ENCODE results near the gene MLC1.

The MLC1 gene

DNA sequence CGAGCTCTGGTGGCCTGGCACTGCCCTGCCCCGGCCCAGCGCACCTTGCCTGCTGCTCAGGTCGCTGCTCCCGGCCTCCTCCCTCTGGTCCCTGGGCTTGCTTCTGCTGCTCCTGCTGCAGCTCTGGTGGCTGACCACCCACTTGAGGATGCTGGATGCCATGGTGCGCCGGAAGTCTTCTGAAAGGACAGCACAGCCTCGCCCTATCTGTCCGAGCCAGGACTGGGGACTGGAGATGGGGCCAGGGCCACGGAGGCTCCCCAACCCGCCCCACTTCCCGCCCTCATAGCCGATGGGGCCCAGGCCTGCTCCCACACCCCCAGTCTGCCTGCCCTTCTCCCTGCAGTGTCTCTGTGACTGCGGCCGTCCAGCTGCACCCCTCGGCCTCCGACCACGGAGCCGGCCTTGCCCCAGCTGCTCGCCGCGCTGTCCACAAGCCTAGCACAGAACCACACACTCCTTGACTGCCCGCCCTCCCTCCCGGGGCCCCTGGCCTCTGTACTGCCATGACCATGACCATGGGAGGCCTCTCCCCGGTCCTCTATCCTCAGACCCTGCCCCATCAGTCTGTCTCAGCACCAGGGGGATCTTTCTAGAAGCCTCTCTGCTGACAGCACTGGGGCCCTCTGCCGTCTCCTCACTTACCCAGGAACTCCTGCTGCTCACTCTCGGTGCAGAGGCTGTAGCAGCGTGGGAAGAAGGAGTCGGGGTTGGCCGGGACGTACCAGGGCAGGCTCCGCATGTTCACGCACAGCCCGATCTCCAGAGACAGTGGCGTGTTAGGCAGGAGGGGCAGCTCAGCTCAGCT, 39.8 kb downstream of the MLC1 start:
- no peak overlapping the region for H3K4me3 ChIP-seq (ENCODE audit: low read depth, low read length)
- TF ChIP-seq, protein P1, sequence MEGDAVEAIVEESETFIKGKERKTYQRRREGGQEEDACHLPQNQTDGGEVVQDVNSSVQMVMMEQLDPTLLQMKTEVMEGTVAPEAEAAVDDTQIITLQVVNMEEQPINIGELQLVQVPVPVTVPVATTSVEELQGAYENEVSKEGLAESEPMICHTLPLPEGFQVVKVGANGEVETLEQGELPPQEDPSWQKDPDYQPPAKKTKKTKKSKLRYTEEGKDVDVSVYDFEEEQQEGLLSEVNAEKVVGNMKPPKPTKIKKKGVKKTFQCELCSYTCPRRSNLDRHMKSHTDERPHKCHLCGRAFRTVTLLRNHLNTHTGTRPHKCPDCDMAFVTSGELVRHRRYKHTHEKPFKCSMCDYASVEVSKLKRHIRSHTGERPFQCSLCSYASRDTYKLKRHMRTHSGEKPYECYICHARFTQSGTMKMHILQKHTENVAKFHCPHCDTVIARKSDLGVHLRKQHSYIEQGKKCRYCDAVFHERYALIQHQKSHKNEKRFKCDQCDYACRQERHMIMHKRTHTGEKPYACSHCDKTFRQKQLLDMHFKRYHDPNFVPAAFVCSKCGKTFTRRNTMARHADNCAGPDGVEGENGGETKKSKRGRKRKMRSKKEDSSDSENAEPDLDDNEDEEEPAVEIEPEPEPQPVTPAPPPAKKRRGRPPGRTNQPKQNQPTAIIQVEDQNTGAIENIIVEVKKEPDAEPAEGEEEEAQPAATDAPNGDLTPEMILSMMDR (IDR thresholded peaks at IDR 0.05; ENCODE audit: low read depth, low read length, missing control alignments), result no peak
- DNase-seq (ENCODE audit: low read depth), result no peak

DNA sequence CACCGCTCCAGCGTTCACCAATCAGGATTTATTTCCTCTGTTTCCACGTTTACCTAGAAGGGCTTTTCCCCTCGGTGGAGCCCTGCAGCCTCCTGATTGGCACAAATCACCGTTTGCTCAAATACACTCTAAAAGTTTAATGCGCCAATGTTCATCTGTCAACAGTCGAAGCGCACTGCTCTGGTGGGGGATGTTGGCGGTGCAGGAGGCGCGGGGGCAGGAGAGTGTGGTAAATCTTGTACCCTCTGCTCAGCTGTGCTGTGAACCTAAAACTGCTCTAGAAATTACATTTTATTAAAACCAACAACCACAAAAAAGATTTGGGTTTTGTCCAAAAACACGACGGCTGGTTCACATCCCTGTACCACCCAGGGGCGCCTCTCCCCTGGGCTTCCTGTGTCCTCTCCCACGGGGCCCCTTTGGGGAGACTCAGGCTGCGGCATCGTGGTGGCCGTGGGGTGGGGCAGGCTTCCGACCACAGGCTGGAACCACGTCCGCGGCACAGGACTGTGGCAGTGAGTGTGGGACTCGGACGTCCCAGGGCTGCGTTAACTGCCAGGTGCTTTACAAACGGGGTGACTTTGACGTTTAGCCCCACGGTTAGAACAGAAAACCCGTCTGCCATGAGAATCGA, 40.6 kb downstream of the MLC1 start:
- no peak overlapping the region for H3K4me3 ChIP-seq (ENCODE audit: low read depth, low read length)
- no peak for DNase-seq (ENCODE audit: low read depth)
- TF ChIP-seq, protein P1 (IDR thresholded peaks at IDR 0.05; ENCODE audit: low read depth, low read length, missing control alignments), result no peak

DNA sequence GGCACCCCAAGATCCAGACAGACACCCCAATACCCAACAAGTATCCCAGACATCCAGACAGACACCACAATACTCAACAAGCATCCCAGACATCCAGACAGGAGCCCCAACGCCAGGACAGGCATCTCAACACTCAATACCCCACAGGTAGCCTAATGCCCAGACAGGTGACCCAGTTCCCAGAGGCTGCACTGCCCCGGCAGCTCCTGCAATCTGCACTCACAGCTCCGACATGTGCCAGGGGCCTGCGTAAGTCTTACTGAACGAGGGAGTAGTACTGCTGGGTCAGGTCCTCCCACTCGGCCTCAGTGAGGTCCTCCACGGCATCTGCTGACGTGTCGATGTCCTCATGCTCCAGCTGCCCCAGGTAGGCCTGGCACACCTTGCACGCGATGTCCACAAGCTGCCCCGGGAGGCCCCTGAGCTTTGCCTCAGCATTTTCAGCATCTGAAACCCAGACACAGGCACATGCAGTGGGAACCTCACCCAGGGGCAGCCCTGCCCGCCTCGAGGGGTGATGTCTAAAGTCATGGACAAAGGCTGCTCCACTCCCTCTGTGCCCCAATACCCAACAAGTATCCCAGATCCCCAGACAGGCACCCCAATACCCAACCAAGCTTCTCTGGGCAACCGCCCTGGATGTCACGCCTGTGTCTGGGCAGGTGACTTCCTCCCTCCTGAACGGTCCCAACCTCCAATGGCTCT, 43.7 kb downstream of the MLC1 start:
- TF ChIP-seq, protein P1 (IDR thresholded peaks at IDR 0.05; ENCODE audit: low read depth, low read length, missing control alignments), result no peak
- no peak overlapping the region for H3K4me3 ChIP-seq (ENCODE audit: low read depth, low read length)
- no peak for DNase-seq (ENCODE audit: low read depth)

- TF ChIP-seq, protein P1 (IDR thresholded peaks at IDR 0.05; ENCODE audit: low read depth, low read length, missing control alignments), result no peak
- no peak for DNase-seq (ENCODE audit: low read depth)
- no peak overlapping the region for H3K4me3 ChIP-seq (ENCODE audit: low read depth, low read length)
Observed at GRCh38 chr22:50040717-50041116, 44.5 kb downstream of the MLC1 start.

DNA sequence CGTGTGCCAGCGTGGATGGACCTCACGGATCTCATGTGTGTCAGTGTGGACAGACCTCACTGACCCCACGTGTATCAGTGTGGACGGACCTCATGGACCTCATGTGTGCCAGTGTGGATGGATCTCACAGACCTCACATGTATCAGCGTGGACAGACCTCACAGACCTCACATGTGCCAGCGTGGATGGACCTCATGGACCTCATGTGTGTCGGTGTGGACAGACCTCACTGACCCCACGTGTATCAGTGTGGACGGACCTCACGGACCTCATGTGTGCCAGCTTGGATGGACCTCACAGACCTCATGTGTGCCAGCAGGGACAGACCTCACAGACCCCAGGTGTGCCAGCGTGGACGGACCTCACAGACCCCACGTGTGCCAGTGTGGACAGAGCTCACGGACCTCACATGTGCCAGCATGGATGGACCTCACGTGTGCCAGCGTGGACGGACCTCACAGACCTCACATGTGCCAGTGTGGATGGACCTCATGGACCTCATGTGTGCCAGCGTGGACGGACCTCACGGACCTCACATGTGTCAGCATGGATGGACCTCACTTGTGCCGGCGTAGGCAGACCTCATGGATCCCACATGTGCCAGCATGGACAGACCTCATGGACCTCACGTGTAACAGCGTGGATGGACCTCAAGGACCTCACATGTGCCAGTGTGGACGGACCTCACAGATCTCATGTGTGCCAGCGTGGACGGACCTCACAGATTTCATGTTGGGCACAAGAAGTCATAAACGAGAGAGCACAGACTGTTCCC, 45.4 kb downstream of the MLC1 start:
- no peak overlapping the region for H3K4me3 ChIP-seq (ENCODE audit: low read depth, low read length)
- TF ChIP-seq, protein P1 (IDR thresholded peaks at IDR 0.05; ENCODE audit: low read depth, low read length, missing control alignments), result no peak
- no peak for DNase-seq (ENCODE audit: low read depth)

DNA sequence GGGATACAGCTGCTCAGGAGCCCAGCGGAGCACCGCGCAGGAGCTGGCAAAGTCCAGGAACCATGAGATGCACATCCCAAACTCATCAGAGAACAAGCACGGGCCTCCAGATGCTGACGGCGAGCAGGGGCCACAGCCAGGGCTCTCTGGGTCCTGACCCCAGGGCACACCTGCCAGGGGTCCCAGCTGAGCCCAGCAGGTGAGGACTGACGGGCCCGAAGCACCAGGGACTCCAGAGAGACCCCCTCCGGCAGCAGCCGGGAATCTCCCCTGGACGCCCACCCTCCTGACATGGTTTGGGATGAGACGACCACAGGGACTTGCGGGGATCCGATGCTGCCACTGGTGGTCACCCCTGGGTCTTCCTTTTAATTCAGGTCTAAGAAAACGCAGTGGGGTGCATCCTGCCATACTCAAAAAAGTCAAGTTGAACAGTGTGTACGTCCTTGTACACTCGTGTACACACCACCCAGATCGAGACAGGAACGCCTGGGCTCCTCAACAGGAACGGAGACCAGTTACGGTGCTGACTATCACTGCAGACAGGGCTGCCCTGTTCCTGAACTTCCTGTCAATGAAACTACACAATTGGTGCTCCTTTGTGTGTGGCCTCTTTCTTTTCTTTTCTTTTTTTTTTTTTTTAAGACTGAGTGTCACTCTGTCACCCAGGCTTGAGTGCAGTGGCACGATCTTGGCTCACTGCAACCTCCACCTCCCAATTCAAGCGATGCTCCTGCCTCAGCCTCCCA, 49.1 kb downstream of the MLC1 start:
- no peak overlapping the region for H3K4me3 ChIP-seq (ENCODE audit: low read depth, low read length)
- DNase-seq (ENCODE audit: low read depth), result no peak
- TF ChIP-seq, protein P1 (IDR thresholded peaks at IDR 0.05; ENCODE audit: low read depth, low read length, missing control alignments), result no peak
